Transverse colon (tissue), 4 donors: ENCODE measurements around the gene CAMK2B. TPM values are rescaled to one million over a fixed set of nuclear protein-coding genes. Genes with fewer than 3 reads are reported as not detected.

Experiments used
- DNase-seq: peaks from one replicate; pipeline ENCODE4 v3.0.0-alpha.2; 2019
- H3K27ac ChIP-seq, 4 donors: fragments of 200-600 bp; sonication (generic); 2 replicates each; pipeline ENCODE4 v1.5.1; 2016 to 2018; ENCODE audit warnings: inconsistent platforms in 4 of 4
- H3K27me3 ChIP-seq: fragments of 200-600 bp; sonication (generic); 2 replicates; pipeline ENCODE4 v1.5.1; 2017; ENCODE audit warnings: inconsistent platforms
- H3K36me3 ChIP-seq, 4 donors: fragments of 200-600 bp; sonication (generic); 2 replicates each; pipeline ENCODE4 v1.5.1; 2017 to 2019; ENCODE audit warnings: inconsistent platforms in 4 of 4
- H3K4me1 ChIP-seq, 4 donors: fragments of 200-600 bp; sonication (generic); 2 replicates each; pipeline ENCODE4 v1.5.1; 2017 to 2020; ENCODE audit warnings: inconsistent platforms in 4 of 4
- H3K4me3 ChIP-seq, 4 donors: fragments of 200-600 bp; sonication (generic); 1 replicate in 1 of 4; 2 replicates in 3 of 4; pipeline versions ENCODE4 v1.5.1 to v1.6.1; 2017 to 2019; ENCODE audit warnings: inconsistent platforms in 4 of 4
- H3K9me3 ChIP-seq, 2 donors: fragments of 200-600 bp; sonication (generic); 2 replicates each; pipeline ENCODE4 v1.5.1; 2017 to 2019; ENCODE audit warnings: inconsistent platforms in 2 of 2
- CTCF ChIP-seq, 5 experiments: fragments of 200-600 bp in 3 of 5; fragments of 450-650 bp in 2 of 5; sonication (generic) in 3 of 5; IDR thresholded peaks; 1 replicate in 2 of 5; 2 replicates in 3 of 5; pipeline ENCODE4 v1.5.1; 2016 to 2017; ENCODE audit warnings: antibody characterized with exemption in 5 of 5, inconsistent platforms in 3 of 5, mild to moderate bottlenecking in 2 of 5, moderate library complexity in 1 of 5
- EP300 ChIP-seq: sonication (generic); formaldehyde crosslinking; IDR thresholded peaks from one replicate; pipeline ENCODE4 v1.6.1; 2017; ENCODE audit warnings: antibody characterized with exemption, low read depth
- POLR2A ChIP-seq: fragments of 450-650 bp; IDR thresholded peaks from one replicate; pipeline ENCODE4 v1.6.1; 2016; ENCODE audit warnings: antibody characterized with exemption, mild to moderate bottlenecking, moderate library complexity
- POLR2AphosphoS5 ChIP-seq, 3 donors: sonication (generic); formaldehyde crosslinking; IDR thresholded peaks; one replicate each; pipeline ENCODE4 v1.6.1; 2016; ENCODE audit warnings: antibody characterized with exemption in 3 of 3
- WGBS, 2 donors: methylation state at CpG; one replicate each; pipeline ENCODE4 v1.1.5; 2018; ENCODE audit warnings: low coverage in 1 of 2; 5-methylcytosine and 5-hydroxymethylcytosine counted together
- in situ Hi-C, 4 donors: fragments of 200-750 bp; cut with MboI; loops; one replicate each; pipeline versions ENCODE4 v1.15.0 to v1.15.1; 2017; ENCODE audit warnings: low sequenced_read_pairs in 3 of 4, low pct_ligation_motif_present in 1 of 4, low pct_unique_long_range_greater_than_20kb in 1 of 4
- intact Hi-C: fragments of 100-400 bp; cut with DNase I; formaldehyde crosslinking; loops from one replicate; pipeline ENCODE4 v1.15.1; 2023; ENCODE audit warnings: low total_unique reads
- total RNA-seq, 4 donors: library from RNA; depleted of rRNA; stranded (reverse); fragments of >200 nt; gene quantifications; one replicate each; pipeline ENCODE4 v1.1.0, GENCODE V29; 2016

CAMK2B gene
- total RNA-seq, 4 donors from 2014 or later, result 0.16 to 2.8 (median 0.27) TPM; not detected in 1

GRCh38 chr7:44325811-44326241 is 432 bp upstream of the CAMK2B start:
- Histone ChIP-seq H3K4me3 (no peak overlapping the region), H3K9me3 (no peaks in the 10 kb centered on the region), H3K27ac (no peak overlapping the region), H3K36me3 (no peaks in the 10 kb centered on the region), H3K27me3 (peaks cover 51% of the 10 kb centered on the region), H3K4me1 (peaks cover 0 to 4% (median 0%) of the 10 kb centered on the region in 4 donors)
- in situ Hi-C loops, result no loop called here
- WGBS, 2 donors, result 1% methylated on average over 17 of the region's 23 CpGs; no CpG with 5 or more reads in 1 of the 2 donors
- no peak for DNase-seq
- TF ChIP-seq POLR2AphosphoS5 (IDR thresholded peaks at IDR 0.05) (no peak), POLR2A (no peak), CTCF (IDR thresholded peaks at IDR 0.05) (no peak), EP300 (no peak)
- intact Hi-C loops, result no loop called here

- Histone ChIP-seq H3K4me3 (peak overlapping the region in 1 of 4 donors; percentile 19), H3K36me3 (no peaks in the 10 kb centered on the region), H3K4me1 (peaks cover 0 to 4% (median 0%) of the 10 kb centered on the region in 4 donors), H3K27me3 (peaks cover 51% of the 10 kb centered on the region), H3K9me3 (no peaks in the 10 kb centered on the region), H3K27ac (no peak overlapping the region)
- 5 to 22% methylated on average over 3 to 50 of the region's 61 CpGs for WGBS, 2 donors
- intact Hi-C loops (no loop called here), in situ Hi-C loops (no loop called here)
- TF ChIP-seq CTCF (IDR thresholded peaks at IDR 0.05), result no peak
- TF ChIP-seq POLR2AphosphoS5 (IDR thresholded peaks at IDR 0.05), result no peak
- no peak for TF ChIP-seq POLR2A
- no peak for TF ChIP-seq EP300
- no peak for DNase-seq
Observed at GRCh38 chr7:44324481-44325200, 753 bp downstream of the CAMK2B start.

GRCh38 chr7:44324204-44324480 is 1.3 kb downstream of the CAMK2B start:
- no peak for TF ChIP-seq POLR2AphosphoS5 (IDR thresholded peaks at IDR 0.05)
- no peak for TF ChIP-seq EP300
- TF ChIP-seq CTCF (IDR thresholded peaks at IDR 0.05), result no peak
- no peak for TF ChIP-seq POLR2A
- WGBS, 2 donors, result 24% methylated on average over 9 of the region's 9 CpGs; no CpG with 5 or more reads in 1 of the 2 donors
- intact Hi-C loops (no loop called here), in situ Hi-C loops (no loop called here)
- no peak for DNase-seq
- Histone ChIP-seq H3K9me3 (no peaks in the 10 kb centered on the region), H3K4me1 (peaks cover 0 to 4% (median 0%) of the 10 kb centered on the region in 4 donors), H3K4me3 (no peak overlapping the region), H3K36me3 (no peaks in the 10 kb centered on the region), H3K27ac (no peak overlapping the region), H3K27me3 (peaks cover 51% of the 10 kb centered on the region)

- TF ChIP-seq POLR2A (no peak), EP300 (no peak), CTCF (IDR thresholded peaks at IDR 0.05) (no peak), POLR2AphosphoS5 (IDR thresholded peaks at IDR 0.05) (no peak)
- in situ Hi-C loops, result no loop called here
- no peak for DNase-seq
- intact Hi-C loops, result no loop called here
- H3K4me1 ChIP-seq, result peaks cover 0 to 4% (median 0%) of the 10 kb centered on the region in 4 donors
- no peak overlapping the region for H3K27ac ChIP-seq
- H3K36me3 ChIP-seq, result no peaks in the 10 kb centered on the region
- H3K4me3 ChIP-seq, result no peak overlapping the region
- WGBS, 2 donors, result 75 to 87% methylated on average over 3 to 17 of the region's 17 CpGs
- H3K27me3 ChIP-seq, result peaks cover 51% of the 10 kb centered on the region
- H3K9me3 ChIP-seq, result no peaks in the 10 kb centered on the region
Observed at GRCh38 chr7:44323381-44324203, 1.8 kb downstream of the CAMK2B start.
